IPS-18a (cell line): ENCODE measurements around the gene SH3PXD2B.
A peak's percentile ranks its signal among the peaks of the same experiment; 100 is the strongest.
"Not testable (repeated sequence)": the region's sequence is repeated elsewhere in the genome, so short reads cannot be mapped to it uniquely, and the experiment has no call there.

Experiments
- H3K27ac ChIP-seq: one replicate; pipeline ENCODE4 v1.5.1; 2013; ENCODE audit warnings: low read length
- H3K27me3 ChIP-seq: one replicate; pipeline ENCODE4 v1.6.1; 2013; ENCODE audit warnings: mild to moderate bottlenecking, low read length; ENCODE audit not compliant: control insufficient read depth, insufficient read depth
- H3K36me3 ChIP-seq: one replicate; pipeline ENCODE4 v1.6.1; 2013; ENCODE audit warnings: low read depth, low read length; ENCODE audit not compliant: control insufficient read depth
- H3K4me1 ChIP-seq: one replicate; pipeline ENCODE4 v1.6.1; 2013; ENCODE audit warnings: low read depth, low read length; ENCODE audit not compliant: control insufficient read depth
- H3K4me3 ChIP-seq: one replicate; pipeline ENCODE4 v1.5.1; 2013; ENCODE audit warnings: low read length
- H3K9ac ChIP-seq: one replicate; pipeline ENCODE4 v1.6.1; 2013; ENCODE audit warnings: mild to moderate bottlenecking, low read length, moderate library complexity
- H3K9me3 ChIP-seq: one replicate; pipeline ENCODE4 v1.6.1; 2013; ENCODE audit warnings: low read depth, low read length; ENCODE audit not compliant: control insufficient read depth

The SH3PXD2B gene

GRCh38 chr5:172288465-172288864, 165.9 kb downstream of the SH3PXD2B start:
- no peaks in the 10 kb centered on the region for H3K36me3 ChIP-seq
- no peak overlapping the region for H3K4me3 ChIP-seq
- H3K27ac ChIP-seq, result no peak overlapping the region
- peaks cover 8% of the 10 kb centered on the region for H3K27me3 ChIP-seq
- peaks cover 6% of the 10 kb centered on the region for H3K4me1 ChIP-seq
- H3K9me3 ChIP-seq, result no peaks in the 10 kb centered on the region
- H3K9ac ChIP-seq, result no peak overlapping the region

GRCh38 chr5:172287140-172287539, 167.2 kb downstream of the SH3PXD2B start:
- H3K9me3 ChIP-seq, H3K36me3 ChIP-seq, H3K4me1 ChIP-seq, H3K27me3 ChIP-seq, H3K27ac ChIP-seq, H3K4me3 ChIP-seq, H3K9ac ChIP-seq: not testable (repeated sequence)

GRCh38 chr5:172285226-172286143, 168.8 kb downstream of the SH3PXD2B start:
- H3K36me3 ChIP-seq, result no peaks in the 10 kb centered on the region
- H3K27ac ChIP-seq, result no peak overlapping the region
- peaks cover 8% of the 10 kb centered on the region for H3K27me3 ChIP-seq
- no peak overlapping the region for H3K4me3 ChIP-seq
- no peak overlapping the region for H3K9ac ChIP-seq
- peaks cover 22% of the 10 kb centered on the region for H3K4me1 ChIP-seq
- H3K9me3 ChIP-seq, result no peaks in the 10 kb centered on the region

- Histone ChIP-seq H3K4me1 (peaks cover 22% of the 10 kb centered on the region), H3K27ac (no peak overlapping the region), H3K9me3 (no peaks in the 10 kb centered on the region), H3K4me3 (peak overlapping the region; percentile 88), H3K36me3 (no peaks in the 10 kb centered on the region), H3K27me3 (peaks cover 8% of the 10 kb centered on the region), H3K9ac (peak overlapping the region; percentile 90)
These were observed 169.7 kb downstream of the SH3PXD2B start for GRCh38 chr5:172284611-172284980.

GRCh38 chr5:172283862-172284610, 170.3 kb downstream of the SH3PXD2B start:
- Histone ChIP-seq H3K4me3 (peak overlapping the region; percentile 88), H3K4me1 (peaks cover 22% of the 10 kb centered on the region), H3K9me3 (no peaks in the 10 kb centered on the region), H3K27me3 (peaks cover 8% of the 10 kb centered on the region), H3K36me3 (no peaks in the 10 kb centered on the region), H3K9ac (peak overlapping the region; percentile 90), H3K27ac (no peak overlapping the region)

- H3K4me1 ChIP-seq, result peaks cover 22% of the 10 kb centered on the region
- H3K27ac ChIP-seq, result peak within 1 kb of the TSS; percentile 80
- peak within 1 kb of the TSS; percentile 88 for H3K4me3 ChIP-seq
- H3K9me3 ChIP-seq, result no peaks in the 10 kb centered on the region
- peak within 1 kb of the TSS; percentile 96 for H3K9ac ChIP-seq
- H3K36me3 ChIP-seq, result no peaks in the 10 kb centered on the region
- peaks cover 8% of the 10 kb centered on the region for H3K27me3 ChIP-seq
These were observed 171.1 kb downstream of the SH3PXD2B start, which contains the start of gene UBTD2 for GRCh38 chr5:172283020-172283861. UBTD2 (minus strand) TSS chr5:172283764; CDS start chr5:172283665, 99 bp downstream.

- H3K9me3 ChIP-seq, result no peaks in the 10 kb centered on the region
- peaks cover 22% of the 10 kb centered on the region for H3K4me1 ChIP-seq
- H3K4me3 ChIP-seq, result peak overlapping the region; percentile 85
- H3K27me3 ChIP-seq, result peaks cover 8% of the 10 kb centered on the region
- peak overlapping the region; percentile 96 for H3K9ac ChIP-seq
- H3K27ac ChIP-seq, result peak overlapping the region; percentile 80
- H3K36me3 ChIP-seq, result peaks cover 2% of the 10 kb centered on the region
These were observed 171.9 kb downstream of the SH3PXD2B start for GRCh38 chr5:172282272-172283019.

GRCh38 chr5:172281346-172281745, 173.0 kb downstream of the SH3PXD2B start:
- peak overlapping the region; percentile 96 for H3K9ac ChIP-seq
- H3K27ac ChIP-seq, result no peak overlapping the region
- peaks cover 22% of the 10 kb centered on the region for H3K4me1 ChIP-seq
- peaks cover 2% of the 10 kb centered on the region for H3K36me3 ChIP-seq
- H3K9me3 ChIP-seq, result no peaks in the 10 kb centered on the region
- peaks cover 8% of the 10 kb centered on the region for H3K27me3 ChIP-seq
- H3K4me3 ChIP-seq, result peak overlapping the region; percentile 85

GRCh38 chr5:172280929-172281328, 173.4 kb downstream of the SH3PXD2B start:
- no peak overlapping the region for H3K9ac ChIP-seq
- peaks cover 2% of the 10 kb centered on the region for H3K36me3 ChIP-seq
- peaks cover 22% of the 10 kb centered on the region for H3K4me1 ChIP-seq
- H3K9me3 ChIP-seq, result no peaks in the 10 kb centered on the region
- H3K27ac ChIP-seq, result no peak overlapping the region
- peaks cover 8% of the 10 kb centered on the region for H3K27me3 ChIP-seq
- H3K4me3 ChIP-seq, result peak overlapping the region; percentile 85

GRCh38 chr5:172280317-172280716, 174.0 kb downstream of the SH3PXD2B start:
- no peak overlapping the region for H3K9ac ChIP-seq
- H3K4me3 ChIP-seq, result no peak overlapping the region
- H3K36me3 ChIP-seq, result peaks cover 2% of the 10 kb centered on the region
- H3K27ac ChIP-seq, result no peak overlapping the region
- H3K9me3 ChIP-seq, result no peaks in the 10 kb centered on the region
- H3K4me1 ChIP-seq, result peaks cover 22% of the 10 kb centered on the region
- H3K27me3 ChIP-seq, result peaks cover 5% of the 10 kb centered on the region
